HG03521 (cell line): ENCODE measurements around the gene GPSM1.

Experiments used
- ATAC-seq: cut with Tn5 transposase; IDR thresholded peaks from one replicate; pipeline ENCODE4 v1.9.1; 2021; ENCODE audit warnings: mild to moderate bottlenecking, moderate library complexity; ENCODE audit not compliant: unreplicated experiment

Gene GPSM1

DNA sequence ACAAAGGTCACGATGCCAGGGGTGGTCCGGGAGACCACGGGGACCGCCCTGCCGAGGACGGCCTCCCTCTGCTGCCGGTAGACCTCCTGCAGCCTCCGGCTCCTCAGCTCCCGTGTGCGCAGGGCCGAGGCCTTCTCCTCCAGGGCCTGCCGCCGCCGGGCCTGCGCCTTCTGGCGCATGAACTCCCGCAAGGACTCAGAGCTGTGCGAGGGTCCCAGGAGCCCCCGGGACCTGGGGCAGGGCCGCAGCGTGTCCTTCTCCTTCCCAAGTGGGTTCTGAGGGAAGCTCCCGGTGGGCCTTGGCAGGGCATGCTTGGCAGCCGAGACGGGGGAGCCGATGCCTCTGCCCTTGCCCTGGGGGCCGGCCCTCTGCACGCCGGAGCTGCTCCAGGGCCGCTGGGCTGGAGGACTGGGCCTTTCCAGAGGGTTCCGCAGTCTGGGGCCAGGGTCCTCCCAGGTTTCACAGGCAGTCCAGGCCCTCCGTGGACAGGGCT, 36.8 kb upstream of the GPSM1 start:
- ATAC-seq = no peak

DNA sequence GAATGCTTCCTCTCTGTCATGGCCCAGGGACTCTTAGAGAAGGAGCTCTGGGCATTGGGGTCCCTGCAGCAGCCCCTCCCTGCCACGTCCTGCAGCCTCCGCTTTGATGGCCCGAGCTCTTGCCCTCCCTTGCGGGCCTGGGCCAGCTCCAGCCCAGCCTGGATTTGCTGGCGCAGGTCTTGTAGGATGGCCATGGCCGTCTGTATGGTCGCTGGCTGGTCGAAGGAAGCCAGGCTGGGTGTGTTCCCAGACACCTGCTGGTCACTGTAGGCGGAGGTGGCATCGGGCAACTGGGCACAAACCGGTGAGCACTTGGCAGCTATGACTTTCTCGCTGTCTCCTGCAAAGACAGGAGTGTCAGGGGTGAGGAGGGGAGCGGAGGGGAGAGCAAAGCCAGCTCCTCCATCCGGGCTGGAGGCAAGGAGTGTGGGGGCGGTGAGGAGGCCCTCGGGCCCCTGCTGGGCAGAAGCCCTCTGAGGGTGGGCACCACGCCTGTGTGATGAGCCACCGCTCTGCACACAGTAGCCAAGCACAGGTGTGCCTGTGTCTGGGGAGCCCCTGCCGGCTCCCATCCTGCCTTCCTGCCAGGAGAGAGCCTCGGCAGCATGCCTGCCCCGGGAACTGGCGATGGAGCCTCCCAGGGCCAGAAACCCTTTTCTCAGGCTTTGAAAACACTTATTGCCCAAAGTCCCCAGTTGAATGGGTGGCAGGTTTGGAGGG, 35.9 kb upstream of the GPSM1 start:
- ATAC-seq = no peak

DNA sequence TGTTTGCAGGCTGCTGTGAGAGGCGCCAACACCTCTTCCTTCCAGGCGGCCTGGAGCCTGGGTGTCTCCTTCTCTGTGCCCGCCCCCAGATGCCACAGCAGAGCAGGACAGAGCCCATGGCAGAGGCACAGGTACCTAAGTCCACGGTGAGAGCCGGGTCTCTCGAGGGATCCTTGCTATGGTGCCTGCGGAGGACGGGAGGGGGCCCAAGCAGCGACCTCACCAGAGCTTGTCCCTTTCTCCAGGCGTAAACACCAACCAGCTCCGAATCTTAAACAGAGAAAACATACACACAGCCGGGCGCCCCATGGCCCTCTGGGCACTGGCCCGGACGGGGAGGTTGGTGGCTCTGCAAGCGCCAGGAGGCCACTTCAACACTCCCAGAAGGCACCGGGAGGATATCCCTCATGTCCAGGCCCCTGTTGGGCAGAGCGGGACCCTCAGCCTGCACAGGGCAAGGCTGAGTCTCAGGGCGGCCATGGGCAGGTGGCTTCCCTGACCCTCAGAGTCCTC, 35.3 kb upstream of the GPSM1 start:
- no peak for ATAC-seq

DNA sequence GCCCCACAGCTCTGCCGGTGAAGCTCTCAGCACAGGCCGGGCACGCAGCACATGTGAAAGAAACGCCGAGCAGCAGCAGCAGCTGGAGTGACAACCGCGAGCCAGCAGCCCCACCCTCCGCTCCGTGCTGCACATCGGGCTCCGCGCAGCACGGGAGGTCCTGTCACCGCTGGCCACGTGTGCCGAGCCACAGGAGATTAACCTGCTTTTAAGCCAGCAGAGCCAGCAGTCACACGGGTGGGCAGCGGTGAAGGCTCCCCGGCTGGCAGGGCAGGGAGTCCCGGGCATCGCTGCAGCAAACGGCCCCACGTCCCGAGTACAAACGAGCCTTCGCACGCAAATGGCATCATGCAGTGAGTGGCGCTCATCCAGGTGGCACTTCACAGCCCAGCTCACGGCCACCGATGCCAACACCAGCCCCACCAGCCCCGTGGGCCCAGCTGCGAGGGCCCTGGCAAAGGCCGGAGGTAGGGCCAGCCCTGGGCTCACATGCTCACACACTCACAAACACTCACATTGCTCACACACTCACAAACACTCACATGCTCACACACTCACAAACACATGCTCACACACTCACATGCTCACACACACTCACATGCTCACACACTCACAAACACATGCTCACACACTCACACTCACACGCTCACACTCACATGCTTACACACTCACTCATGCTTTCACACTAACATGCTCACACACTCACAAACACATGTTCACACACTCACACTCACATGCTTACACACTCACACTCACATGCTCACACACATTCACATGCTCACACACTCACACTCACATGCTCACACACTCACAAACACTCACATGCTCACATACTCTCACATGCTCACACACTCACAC, 34.5 kb upstream of the GPSM1 start:
- no peak for ATAC-seq

DNA sequence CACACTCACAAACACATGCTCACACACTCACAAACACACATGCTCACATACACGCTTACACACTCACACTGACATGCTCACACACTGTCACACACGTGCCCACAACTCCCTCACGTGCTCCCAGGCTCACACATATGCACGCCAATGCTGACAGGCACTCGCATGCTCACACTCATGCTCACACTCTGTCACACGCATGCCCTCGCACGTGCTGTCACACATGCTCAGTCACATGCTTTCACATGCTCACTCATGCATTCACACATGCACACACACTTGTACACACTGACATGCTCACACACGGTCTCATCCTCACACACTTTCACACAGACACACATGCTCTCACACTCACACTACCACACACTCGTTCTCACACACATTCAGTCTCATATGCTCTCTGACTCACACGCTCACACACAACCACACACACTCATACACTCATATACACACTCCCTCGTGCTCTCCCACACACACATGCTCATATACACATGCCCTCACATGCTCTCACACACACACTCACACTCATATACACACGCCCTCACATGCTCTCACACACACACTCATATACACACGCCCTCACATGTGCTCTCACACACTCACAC, 33.8 kb upstream of the GPSM1 start:
- ATAC-seq = no peak

DNA sequence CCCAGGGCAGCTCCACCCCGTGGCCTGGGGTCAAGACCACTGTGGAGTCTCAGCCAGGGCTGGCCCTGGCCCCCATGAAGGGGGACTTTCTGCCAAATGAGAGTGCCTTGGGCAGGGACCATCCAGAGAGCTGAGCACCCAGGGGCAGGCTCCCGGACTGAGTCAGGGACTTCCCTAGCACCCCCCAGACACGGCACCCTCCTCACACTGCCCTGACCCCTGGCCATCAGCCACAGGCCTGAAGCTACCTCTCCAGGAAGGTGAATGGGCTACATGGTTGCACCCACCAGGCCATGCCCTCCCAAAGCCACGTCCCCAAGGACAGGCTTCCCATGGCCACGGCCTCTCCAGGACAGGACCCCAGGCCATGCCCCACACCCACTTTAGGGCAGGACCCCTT, 32.9 kb upstream of the GPSM1 start:
- no peak for ATAC-seq

DNA sequence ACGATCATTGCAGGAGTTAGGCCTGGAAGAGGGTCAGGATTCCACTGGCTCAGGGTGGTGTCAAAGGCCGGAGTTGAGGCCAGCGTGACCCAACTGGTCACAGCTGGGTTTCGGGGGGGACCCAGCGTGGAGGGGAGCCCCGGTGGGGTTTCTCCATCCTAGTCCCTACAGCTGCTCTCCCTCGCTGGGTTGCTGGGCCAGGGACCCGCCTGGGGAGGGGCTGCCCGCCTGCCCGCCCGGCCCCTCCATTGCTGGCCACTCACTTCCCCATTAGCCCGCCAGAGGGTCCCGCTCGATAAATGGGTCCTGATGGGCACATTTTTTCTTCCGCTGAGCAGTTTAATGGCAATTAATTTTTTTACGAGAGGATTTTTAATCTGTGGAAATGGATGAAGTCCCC, 32.3 kb upstream of the GPSM1 start:
- ATAC-seq = no peak

DNA sequence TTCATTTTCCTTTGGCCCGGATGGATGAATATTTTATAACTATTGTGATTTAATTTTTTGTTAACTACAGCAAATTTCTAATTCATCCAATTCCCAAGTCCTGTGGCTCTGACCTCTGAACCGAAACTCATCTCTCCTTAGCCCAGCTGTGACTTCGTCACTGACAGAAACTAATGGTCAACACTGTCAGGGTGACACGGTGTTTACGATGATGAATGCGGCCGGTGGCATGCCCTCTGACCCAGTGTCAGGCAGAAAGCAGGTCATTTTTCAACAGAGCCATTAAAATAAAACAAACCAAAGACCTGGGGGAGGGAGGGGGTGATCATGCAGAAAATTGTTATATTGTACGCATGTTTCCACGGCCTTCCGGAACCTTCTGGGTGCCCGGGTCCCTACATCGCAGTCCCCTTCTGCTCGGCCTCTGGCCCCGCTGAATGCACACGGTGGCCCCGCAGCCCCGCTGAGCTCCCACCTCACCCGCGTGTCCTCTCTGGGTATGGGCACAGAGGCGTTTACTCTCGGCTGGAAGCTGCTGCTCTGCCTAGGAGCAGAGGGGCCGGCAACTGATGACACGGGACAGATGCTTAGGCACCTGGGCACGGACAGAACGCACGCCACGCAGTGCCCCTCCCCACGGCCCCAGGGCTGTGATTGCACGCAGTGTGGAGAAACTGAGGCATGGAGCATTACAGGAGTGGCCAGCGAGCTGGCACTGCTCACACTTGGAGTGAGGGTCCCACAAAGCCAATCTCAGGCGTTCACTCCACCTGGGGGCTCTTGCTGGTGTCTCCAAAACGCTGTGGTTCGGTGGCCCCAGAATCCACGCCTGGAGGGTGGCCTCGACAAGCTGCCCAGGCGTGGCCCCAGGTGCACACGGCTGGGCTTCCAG, 31.6 kb upstream of the GPSM1 start:
- ATAC-seq = no peak

DNA sequence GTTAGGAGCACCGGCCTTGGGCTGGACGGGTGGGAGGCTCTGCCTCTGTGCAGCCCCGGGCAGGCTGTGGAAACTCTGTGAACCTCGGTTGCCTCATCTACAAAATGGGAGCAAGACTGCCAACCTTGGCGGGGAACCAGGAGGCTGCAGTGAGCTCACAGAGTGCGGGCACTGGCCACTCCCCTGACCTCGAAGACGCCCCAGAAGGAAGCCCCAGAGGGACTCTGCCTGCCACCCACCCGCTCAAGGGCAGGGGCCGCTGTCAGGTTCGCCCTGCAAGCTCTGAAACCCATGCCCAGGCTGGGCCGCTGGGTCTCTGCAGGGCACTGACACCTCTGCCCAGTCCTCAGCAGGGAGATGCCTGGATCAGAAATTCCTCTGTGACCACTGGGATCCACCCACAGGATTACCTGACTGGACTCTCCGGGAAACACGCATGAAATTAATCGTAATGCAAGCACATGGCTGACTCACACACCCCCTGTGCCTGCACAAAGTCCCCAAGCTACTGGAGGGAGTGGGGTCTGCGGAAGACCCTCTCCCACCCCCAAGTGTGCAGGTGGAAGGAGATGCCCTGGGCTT, 30.8 kb upstream of the GPSM1 start:
- ATAC-seq = no peak

DNA sequence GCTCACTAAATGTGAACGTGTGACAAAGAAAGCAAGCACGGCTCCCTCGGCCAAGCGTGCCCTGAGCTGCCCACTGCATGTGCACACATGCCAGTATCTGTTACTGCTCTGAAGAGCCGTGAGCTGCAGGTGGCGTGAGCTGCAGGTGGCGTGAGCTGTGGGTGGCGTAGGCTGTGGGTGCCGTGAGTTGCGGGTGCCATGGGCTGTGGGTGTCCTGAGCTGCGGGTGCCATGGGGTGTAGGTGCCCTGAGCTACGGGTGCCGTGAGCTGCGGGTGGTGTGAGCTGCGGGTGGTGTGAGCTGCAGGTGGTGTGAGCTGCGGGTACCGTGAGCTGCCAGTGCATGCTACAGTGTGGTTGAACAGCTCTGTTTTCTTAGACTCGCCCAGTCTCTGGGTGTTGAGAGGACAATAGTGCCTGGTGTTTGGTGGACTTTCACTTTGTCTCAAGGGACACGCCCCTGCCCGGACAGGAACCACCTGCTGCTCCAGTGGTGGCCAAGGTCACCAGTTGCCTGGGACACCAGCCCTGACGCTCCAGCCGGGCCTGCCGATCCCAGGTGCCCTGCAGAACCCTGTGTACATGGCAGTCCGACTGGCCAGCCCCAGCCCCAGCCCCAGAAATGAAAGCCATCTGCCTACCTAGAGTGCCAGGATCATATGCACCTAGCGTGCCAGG, 30.2 kb upstream of the GPSM1 start:
- ATAC-seq = no peak

DNA sequence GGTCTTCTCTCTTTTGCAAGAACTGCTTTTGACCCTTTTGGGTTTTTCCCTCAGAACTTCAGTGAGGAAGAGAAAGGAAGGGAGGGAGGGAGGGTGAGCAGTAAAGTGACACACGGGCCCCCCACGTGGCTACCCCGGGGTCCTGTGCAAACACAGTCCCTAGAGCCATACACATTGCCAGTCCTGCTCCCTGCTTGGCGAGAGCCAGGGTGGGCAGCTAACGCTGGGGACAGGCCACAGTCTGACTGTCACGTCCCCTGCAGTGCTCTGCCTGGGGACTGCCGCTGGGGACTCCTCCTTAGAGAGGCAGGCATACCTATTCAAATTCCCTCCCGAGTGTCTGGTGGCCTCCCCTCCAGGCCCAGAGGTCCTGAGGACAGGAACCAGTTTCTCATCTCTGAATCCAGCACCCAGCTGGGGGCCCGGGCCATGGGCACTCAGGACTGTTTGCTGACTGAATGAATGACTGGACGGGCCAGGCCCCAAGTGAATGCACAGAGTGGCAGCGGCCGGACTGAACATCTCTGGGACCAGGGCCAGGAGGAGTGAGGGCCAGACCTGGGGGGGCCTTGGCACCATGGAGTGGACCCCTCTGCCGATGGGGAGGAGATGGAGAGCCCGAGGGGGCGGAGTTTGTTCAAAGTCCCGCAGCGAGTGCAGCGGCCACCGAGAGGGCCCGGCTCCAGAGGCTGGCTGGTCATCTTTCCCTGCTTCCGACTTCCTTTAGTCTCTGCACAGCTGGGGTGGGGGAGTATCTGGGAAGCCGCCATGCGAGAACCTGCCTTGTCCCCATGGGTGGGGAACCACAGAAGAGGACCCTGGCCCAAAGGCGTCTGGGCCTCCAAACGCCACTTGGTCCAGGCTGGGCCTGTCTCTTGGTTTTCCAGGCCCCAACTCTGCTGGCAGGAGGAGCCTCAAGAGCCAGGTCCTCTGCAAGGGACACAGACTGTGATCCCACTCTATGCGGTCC, 29.3 kb upstream of the GPSM1 start:
- ATAC-seq = no peak

DNA sequence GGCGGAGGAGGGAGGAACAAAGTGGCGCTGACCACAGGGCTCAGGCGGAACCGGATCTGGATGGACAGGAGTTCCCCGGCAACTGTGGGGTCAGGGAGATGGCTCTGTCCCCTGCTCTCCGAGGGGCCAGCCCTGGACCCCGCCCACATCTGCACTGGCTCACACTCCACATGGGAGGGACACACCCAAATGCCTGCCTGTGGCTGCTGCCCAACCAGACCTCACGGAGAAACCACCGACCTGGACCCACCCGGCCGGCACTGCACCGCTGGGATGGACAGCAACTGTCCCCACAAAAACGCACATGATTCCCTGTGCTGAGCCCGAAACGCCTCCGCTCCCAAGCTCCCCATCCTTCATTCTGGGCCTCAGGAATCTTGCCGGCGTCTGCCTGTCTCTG, 28.2 kb upstream of the GPSM1 start:
- ATAC-seq = no peak

DNA sequence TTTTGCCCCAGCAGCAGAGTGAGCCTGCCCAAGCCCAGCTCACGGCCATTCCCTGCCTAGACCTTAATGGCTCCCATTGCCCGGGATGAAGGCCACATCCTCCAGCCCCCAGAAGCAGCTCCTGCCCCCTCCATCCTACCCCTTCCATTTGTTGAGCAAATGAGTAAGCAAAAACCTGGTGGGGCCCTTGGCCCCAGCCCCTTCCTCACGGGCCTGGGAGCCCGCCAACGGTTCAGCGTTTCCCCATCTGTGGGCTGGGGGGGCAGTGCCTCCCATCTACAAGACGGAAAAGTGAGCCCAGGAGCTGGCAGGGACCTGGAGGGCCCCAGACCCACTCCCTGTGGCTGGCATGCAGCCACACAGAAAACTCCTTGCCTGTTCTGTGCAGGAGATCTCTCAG, 27.8 kb upstream of the GPSM1 start:
- no peak for ATAC-seq

DNA sequence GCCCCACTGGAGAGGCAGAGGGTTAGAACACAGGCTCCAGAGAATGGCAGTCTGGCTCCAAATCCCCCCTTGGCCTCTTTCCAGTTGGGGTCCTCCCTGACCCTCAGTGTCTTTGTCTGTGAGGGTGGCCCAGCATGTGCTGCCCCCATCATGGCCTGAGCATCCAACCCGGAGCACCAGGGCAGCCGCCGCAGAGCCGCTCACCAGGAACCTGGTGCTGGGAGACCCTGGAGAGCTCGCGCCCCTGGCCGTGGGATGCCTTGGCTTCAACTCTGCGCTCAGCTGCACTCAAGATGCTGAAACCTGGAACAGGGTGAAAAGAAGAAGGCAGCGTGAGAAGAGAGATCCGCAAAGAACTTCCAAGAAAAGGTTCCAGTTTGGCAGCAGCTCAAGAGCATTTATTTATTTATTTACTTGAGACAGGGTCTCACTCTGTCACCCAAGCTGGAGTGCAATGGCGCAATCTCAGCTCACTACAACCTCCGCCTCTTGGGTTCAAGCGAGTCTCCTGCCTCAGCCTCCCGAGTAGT, 27.3 kb upstream of the GPSM1 start:
- ATAC-seq = no peak

DNA sequence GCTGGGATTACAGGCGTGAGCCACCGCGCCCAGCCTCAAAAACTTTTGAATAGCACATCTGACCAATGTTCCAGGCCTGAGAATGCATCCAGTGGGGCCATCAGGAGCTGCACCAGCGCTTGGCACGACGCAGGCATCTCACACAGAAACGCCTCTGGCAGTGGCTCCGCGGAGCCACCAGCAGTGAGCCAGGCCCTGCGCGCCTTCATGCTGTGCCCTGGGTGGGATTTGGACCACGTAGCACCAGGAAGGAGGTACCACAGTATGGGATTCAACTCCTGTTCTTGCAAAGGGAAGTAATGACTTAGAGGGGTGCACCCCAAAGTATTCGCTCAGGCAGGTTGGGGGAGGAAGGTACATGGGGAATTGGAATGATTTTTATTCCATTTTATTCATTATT, 26.5 kb upstream of the GPSM1 start:
- ATAC-seq = no peak

DNA sequence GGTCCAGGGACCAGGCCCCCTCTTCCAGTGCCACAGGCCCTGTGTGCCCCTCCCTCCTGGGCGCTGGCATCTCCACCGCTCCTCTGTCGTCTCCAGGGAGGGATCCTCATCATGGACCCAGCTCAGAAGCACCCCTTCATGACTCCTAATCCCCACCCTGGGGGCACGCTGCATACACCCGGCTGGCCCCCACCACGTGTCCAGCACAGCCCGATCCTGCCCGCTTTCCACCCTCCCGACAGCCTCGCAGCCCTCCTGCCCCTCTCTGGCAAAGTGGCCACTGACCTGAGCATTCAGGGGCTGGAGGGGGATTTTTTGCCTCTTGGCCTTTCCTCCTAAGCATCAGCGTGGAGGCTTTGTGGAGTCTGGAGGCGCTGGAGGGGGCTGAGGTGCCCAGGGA, 24.8 kb upstream of the GPSM1 start:
- no peak for ATAC-seq

DNA sequence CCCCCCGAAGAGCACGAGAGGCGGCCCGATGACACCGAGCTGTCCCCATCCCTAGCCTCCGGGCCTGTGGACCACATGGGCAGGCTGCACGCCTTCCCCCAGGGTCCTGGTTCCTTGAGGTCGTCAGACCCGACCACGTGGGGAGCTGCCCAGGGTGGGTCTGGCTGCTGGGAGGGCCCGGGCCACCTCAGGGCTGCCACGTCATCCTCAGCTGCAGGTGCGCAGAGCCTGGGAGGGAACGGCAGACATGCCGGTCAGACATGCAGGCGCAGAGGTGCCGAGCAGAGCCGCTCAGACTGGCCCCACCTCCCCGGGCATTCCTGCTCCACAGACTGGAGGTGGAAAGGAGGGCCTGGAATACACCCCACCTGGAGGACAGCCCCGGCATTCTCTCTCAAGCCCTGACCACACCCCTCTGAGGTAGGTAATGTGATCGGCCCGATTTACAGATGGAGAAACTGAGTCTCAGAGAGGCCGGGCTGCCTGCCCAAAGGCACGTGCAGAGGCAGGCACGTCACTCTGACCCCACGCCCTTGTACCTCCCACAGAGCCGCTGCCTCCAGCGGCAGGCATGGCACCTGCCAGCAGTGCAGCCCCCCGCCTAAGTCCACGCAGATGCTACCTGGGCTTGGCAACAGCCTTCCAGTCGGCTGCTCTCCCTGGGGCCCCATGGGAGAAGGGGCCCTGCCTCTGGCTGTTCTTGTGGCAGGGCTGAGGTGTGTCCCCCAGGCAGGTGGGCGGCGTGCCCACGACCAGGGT, 24.1 kb upstream of the GPSM1 start:
- no peak for ATAC-seq
